NT2/D1 (cell line): Measurements from ENCODE around the gene SLC2A8.

Experiments
- YY1 ChIP-seq: IDR thresholded peaks from 2 replicates; pipeline ENCODE4 v1.6.1; 2011; ENCODE audit not compliant: insufficient read length, insufficient read depth
- ZNF274 ChIP-seq: IDR thresholded peaks from 2 replicates; pipeline ENCODE4 v1.6.1; 2011; ENCODE audit warnings: mild to moderate bottlenecking, low read depth, low read length

DNA sequence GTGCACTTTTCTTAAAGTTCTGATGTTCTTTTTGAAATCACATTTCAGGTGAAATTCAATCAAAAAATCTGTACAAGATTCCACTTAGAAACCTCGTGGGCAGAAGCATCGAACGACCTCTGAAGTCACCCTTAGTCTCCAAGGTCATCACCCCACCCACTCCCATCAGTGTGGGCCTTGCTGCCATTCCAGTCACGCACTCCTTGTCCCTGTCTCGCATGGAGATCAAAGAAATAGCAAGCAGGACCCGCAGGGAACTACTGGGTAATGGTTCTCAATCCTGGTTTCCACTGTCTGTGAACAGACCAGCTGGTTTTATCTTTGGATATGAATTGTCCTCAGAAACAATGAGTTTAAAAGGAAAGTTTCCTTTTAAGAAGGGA, 8.1 kb upstream of the SLC2A8 start:
- no peak for TF ChIP-seq ZNF274
- no peak for TF ChIP-seq YY1
